Epithelial cell of prostate (primary cell): Measurements from ENCODE around the gene SERPINE1.

Experiments used
- DNase-seq: peaks from one replicate; pipeline ENCODE4 v3.0.0-alpha.2; 2011; ENCODE audit warnings: low read depth, low spot score
- H3K27ac ChIP-seq: fragments of 450-650 bp; 2 replicates; pipeline ENCODE4 v1.5.1; 2017; ENCODE audit warnings: mild to moderate bottlenecking

Gene SERPINE1

GRCh38 chr7:101185258-101185839, 58.4 kb downstream of the SERPINE1 start:
- no peak for DNase-seq
- H3K27ac ChIP-seq: no peak overlapping the region

GRCh38 chr7:101186194-101186593, 59.3 kb downstream of the SERPINE1 start:
- no peak overlapping the region for H3K27ac ChIP-seq
- no peak for DNase-seq

GRCh38 chr7:101186844-101187428, 60.0 kb downstream of the SERPINE1 start:
- DNase-seq: no peak
- H3K27ac ChIP-seq: no peak overlapping the region
